SK-MEL-5 (cell line): Measurements from ENCODE around the gene RPTOR. TPM values are rescaled to one million over a fixed set of nuclear protein-coding genes. Genes with fewer than 3 reads are reported as not detected.
A peak's percentile ranks its signal among the peaks of the same experiment; 100 is the strongest.

Experiments used
- DNase-seq: peaks from one replicate; pipeline ENCODE4 v3.0.0-alpha.2; 2016; ENCODE audit warnings: low read depth, low spot score
- in situ Hi-C: cut with HindIII; loops from 2 replicates; pipeline ENCODE4 v1.10.0; 2016; ENCODE audit warnings: low sequenced_read_pairs, high pct_unique_total_duplicates, low pct_unique_long_range_greater_than_20kb
- total RNA-seq: library from RNA; depleted of rRNA; stranded (reverse); fragments of >200 nt; shearing (Covaris generic); gene quantifications from 2 replicates; pipeline ENCODE4 v1.2.3, GENCODE V29; 2014

The RPTOR gene
- total RNA-seq, 1 experiment from 2014 or later = 27.3 TPM

DNA sequence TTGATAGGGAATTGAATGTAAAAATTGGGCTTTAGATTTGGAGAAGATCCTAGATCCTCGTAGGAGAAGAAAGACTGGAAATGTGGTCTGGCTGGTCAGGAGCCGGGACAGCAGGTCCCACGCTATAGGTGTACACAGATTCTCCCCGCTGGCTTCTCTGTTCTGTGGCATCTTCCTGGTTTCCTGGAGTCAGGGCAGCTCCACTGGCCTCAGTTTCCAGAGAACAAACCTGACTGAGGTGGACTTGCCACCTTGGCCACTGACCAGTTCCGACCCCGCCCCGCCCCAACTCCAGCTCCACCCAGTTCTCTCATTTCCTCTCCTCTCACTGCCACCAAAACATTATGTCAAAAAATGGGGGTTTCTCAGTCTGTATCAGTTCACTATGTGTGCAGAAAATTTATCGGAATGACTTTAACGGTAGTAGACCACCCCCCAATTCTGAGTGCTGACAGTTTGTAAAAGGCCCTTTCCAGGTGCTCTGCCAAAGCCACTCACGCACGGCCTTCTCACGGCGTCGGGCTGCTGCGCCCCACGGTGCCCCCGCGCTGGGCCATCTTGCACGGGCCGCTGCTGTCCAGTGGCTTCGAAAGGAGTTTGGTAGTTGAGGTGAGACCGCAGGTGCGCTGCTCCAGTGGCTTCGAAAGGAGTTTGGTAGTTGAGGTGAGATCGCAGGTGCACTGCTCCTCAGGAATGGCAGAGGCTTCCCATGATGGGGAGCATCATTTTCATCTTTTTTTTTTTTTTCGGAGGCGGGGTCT, 285.6 kb downstream of the RPTOR start:
- in situ Hi-C loops = no loop called here
- no peak for DNase-seq

DNA sequence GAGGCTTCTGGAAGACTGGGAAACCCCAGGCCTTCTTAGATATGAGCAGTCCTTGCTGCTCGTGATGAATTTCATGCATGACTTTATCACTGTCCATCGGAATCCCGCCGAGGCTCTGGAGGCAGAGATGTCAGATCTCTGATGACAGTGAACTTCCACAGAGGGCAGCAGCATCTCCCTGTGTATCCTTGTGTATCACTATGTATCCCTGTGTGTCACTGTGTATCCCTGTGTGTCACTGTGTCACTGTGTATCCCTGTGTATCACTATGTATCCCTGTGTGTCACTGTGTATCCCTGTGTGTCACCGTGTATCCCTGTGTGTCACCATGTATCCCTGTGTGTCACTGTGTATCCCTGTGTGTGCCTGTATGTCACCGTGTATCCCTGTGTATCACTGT, 286.9 kb downstream of the RPTOR start:
- in situ Hi-C loops = no loop called here
- DNase-seq = no peak

DNA sequence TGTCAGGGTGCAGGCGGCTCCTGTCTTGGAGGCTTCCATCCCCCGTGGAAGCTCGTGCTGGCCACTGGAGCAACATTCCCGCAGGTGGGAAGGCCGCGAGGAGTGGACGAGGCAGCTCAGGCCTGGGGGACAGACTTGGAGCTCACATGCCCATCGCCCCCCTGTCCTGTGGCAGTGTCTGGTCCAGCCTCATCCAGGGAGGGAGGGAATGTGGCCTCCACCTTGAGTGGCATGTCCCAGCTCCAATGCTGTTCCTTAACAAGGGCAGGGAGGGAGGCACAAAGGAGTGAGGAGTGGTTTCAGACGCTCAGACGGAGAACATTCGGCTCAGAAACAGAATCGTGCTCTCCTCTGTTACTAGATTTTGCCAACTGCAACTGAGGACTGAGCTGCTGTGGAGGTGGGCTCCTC, 287.6 kb downstream of the RPTOR start:
- in situ Hi-C loops = no loop called here

DNA sequence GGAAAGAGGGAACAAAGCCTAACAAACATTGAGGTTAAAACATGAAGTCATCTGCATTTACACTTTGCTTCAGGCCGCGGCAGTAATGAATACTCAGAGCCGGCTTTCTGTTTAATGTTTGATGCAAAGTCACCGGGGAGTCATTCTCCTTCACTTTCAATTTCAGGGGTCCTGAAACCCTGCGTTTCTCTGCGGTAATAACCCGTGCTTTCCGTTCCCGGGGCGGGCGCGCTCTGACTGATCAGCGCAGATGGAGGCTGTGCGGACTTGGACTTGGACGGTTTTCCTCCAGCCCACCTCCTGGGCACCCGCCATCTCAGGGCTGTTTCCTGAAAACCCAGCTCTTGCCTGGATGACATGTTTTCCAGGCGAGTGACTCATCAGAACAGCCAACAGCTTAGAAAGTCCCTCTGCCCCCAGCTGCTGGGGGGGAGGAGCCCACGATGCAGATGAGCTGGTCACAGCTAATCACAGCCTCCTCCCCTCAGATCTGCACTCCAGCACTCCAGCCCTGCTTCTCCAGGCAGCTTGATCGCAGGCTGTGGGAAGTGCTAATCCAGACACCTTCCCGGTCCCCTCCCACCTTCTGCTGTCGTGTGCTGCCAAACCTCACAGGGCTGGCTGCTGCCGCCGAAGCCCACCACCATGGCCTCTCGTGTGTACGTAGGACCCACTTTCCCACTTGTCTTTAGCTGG, 288.4 kb downstream of the RPTOR start:
- DNase-seq = peak; percentile 96
- in situ Hi-C loops = no loop called here

More for the DNA sequence above, 287.6 kb downstream of the RPTOR start:
- peak; percentile 74 for DNase-seq

DNA sequence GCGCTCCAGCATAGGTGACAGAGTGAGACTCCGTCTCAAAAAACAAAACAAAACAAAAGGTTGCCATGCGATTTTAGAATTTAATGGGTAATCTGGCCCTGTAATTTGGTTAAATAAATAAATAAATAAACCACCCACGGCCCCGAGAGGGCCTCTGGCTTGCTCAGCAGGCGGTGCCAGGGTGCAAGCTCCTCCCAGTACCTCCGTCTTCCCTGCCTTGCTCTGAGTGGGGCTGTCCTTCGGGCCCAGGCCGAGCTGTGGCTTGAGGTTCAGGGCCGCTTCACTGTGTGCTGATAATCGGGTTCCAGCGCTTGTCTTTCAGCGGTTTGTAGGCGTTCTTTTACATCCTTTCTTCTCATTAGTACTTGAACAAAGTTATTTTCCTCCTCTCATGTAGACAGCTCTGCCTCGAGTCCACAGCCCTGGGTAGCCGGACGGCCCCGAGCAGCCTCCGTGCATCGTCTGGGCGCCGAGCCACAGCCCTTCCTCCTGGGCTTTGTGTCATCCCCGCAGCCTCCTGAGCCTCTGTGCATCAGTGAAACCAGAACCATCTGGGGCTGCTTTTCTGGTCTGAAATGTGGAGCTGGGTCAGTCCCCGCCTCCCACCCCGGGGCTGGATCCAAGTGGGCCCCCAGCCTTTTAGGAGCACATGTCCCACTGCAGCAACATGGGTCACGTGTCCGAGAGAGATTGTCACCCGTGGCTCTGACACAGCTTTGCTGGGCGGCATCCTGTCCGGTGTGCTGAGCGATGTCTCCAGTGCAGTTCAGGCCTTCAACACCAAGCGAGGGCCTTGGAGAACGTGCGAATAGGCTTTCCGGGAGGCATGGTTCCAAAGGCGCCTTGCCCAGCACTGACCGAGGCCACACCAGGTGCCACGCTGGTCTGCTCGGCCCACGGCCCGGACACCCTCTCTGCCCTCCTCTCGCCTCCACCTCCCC, 289.6 kb downstream of the RPTOR start:
- no peak for DNase-seq
- in situ Hi-C loops = no loop called here

DNA sequence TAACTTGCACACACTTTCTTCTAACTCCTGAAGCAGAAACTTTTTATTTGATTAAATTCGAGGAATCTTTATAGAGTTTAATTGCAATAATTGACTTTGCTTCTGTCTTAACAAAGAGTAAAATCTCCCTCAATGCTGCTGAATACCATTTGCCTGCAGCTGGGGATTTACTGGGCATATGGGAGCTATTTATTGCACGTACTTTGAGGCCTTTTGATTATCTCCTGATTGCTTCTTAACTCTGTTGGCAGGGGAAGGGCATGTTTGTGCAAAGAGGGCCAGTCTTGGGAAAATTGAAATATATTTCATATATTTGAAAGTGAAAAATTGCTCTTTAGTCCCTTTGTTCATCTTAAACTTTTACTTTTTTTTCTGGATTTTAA, 290.2 kb downstream of the RPTOR start:
- no peak for DNase-seq
- in situ Hi-C loops = no loop called here

DNA sequence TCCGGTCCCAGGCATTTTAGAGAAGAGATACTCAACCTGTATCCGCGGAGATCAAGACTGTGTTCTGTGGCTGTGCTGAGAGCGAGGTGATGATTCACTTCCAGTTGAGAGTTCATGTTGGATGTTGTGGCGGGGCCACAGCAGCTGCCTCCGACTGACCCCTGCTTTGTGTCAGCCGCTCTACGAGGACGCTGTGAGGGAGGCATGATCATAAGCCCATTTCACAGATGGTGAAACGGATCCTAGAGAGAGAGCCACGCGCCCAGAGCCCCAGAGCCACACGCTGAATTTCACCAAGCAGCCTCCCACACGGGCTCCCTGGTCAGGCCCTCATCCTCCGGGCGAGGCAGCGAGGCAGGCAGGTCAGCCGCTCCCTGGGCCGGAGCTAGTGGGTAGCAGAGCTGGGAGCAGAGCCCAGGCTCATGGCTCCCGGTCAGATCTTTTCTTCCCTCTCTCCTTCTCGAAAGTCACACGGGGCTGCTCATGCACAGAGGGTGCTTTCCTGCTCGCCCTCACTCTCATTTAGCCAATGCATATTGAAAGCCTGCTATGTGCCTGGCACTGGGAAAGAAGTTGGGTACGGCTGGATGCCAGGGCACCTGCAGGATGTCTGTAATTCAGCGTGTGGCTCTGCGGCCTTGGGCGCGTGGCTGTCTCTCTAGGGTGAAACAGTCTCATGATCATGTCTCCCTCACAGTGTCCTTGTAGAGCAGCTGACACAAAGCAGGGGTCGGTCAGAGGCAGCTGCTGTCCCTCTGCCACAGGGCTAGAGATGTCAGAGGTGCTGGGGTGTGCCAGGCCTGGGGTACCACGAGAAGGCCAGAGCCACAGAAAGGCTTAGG, 291.4 kb downstream of the RPTOR start:
- in situ Hi-C loops = no loop called here
- DNase-seq = no peak

DNA sequence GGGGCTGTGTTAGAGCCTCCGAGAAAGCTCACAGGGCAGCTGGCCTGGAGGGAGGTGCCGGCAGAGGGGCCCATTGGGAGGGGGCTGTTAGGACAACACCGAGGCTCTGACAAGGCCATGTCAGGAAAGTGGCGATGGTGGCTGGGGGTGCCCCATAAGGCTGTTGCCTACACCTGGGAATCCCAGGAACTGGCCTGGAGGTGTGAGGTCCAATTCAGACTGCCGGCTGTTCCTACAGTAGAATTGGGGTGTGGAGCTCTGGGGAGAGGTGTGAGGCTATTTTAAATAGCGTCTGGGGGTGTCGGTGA, 292.0 kb downstream of the RPTOR start:
- in situ Hi-C loops = no loop called here
- no peak for DNase-seq

DNA sequence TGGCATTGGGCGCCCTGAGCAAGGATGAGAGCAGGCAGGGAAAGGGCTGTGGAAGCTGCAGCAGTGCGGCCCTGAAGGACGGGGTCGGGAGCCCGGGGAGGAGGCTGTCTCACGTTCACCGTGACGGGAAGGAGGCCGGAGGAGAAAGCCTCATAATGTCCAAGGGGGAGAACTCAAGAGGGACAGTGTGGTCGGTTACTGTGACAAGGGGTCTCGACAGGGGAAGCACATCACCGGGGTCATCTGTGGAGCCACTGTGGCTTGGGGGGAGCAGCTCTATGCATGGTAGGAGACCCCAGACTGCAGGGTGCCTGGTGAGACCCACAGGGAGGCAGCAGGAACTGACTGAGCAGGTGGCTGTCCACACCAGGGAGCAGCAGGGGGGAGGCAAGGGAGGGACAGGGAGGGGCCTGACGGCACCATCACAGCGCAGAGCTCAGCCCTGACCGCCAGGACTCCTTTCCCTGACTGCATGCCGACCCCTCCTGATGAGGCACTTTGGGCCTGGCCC, 292.4 kb downstream of the RPTOR start:
- no peak for DNase-seq
- in situ Hi-C loops = no loop called here

DNA sequence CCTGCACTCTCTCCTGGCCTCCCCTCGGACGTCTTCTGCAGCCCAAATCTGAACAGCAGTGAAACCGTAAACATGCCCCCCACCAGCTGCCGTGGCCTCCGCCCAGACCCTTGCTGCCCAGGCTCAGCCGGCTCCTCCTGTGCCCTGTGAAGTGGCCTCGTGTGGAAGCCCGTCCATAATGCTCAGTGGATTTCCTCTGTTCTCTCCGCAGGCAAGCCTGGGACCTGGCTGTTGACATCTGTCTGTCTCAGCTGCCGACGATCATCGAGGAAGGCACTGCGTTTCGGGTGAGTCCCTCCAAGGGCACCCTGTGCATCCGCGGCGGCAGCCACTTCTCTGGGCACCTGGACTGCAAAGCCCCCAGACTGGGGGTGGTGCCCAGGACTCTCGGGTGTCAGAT, 293.1 kb downstream of the RPTOR start:
- DNase-seq = no peak

DNA sequence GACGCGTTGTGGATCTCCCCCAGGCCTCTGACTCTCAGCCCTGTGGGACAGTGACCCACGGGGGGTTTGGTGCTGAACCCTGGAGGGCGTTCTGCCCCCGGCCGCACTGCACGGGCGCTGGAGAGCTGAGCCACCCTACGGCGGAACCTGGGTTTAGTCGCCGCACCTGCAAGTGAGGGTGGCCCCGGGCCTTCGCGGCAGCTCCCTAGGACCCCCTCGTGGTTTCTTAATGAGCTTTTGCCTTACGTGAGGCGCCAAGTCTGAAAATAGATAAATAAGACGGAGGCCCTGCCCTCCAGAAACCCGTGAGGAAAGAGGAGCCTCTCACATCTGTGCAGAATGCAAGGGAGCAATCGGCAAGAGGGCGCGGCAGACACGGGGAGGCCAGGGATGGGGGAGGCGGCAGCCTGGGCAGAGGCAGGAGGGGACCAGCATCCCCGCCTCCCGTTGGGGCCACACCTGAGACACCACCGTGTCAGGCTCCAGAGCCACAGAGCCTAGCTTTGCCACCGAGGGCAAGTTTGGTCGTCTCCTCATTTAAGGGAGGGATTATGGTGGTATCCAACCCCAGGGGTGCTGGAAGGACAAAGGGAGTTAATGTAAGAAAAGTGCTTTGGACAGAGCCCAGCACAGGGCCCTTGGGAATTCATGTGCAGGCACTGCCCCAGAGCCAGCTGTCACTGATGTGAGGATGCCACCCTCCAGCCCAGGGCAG, 293.8 kb downstream of the RPTOR start:
- no peak for DNase-seq
- in situ Hi-C loops = no loop called here

More for the DNA sequence above, 293.1 kb downstream of the RPTOR start:
- in situ Hi-C loops = no loop called here

DNA sequence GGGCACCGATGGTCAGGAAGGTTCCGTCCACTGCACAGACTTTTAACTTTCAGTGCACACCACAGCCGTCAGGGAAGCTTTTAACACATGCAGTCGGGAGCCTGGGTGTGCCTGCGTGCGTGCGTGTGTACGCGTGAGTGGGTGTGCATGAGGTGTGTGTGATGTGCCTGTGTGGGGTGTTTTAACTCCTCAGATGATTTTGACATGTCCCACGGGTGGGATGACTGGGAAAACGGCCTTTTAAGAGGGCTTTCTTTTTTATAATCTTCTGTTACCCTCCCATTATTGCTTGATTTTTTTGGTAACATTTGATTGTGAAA, 294.3 kb downstream of the RPTOR start:
- DNase-seq = no peak
- in situ Hi-C loops = no loop called here

DNA sequence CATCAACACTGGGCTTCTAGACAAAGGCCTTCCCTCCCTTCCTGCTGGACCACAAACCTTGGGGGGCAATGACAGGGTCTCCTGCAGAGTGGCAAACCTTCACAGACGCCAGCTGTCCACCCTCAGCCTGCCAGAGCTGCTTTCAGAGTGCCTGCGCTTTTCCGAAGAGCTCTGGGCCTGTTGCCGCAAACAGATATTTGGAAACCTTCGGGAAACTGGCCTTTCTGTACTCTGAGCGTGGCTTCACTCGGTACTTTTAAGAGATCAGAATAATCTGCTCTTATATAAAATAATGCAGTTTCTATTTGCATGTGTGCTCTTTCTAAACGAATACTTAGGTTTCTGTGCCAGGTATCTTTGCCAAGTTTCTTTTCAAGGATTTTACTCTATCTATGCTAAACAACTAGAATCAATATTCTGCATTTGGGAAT, 294.9 kb downstream of the RPTOR start:
- in situ Hi-C loops = no loop called here
- no peak for DNase-seq

DNA sequence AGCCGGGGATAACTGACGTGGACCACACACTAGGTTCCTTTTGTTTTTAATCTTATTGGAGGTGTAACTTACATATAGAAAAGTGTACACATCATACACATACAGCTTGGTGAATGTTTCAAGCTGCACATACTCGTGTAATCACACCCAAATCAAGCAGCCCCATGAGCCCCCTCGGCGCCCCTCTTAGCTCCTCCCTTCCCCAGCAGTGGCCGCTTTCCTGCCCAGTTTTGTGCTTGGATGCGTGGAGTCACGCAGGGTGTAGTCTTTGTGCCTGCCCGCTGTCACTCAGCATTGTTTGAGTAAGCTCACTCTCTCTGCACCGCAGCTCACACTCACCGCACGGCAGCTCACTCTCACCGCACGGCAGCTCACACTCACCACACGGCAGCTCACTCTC, 295.3 kb downstream of the RPTOR start:
- DNase-seq = no peak

DNA sequence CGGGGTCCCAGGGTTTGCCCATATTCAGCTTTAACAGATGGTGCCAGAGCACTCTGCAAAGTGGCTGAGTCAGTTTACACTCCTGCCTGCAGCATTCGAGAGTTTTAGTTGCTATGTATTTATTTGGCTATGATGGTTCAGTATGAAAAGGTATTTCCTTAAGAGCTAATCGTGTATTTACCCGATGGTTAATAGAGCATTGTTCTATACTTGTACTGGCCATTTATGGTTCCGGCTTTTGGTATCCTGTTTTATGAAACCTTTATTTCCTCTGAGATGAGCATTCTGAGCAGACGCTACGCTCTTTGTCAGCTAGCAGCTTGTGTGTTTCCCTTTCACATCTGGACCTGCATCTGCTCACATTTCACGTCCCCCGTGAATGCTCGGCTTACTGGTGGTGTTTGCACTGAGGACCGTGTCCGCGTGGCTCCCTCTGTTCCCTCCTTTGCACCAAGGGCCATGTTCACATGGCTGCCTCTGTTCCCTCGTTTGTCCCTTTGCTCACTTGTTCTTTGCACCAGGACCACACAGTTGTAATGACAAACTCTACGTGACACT, 297.9 kb downstream of the RPTOR start:
- in situ Hi-C loops = no loop called here
- no peak for DNase-seq

More for the DNA sequence above, 295.3 kb downstream of the RPTOR start:
- in situ Hi-C loops = no loop called here

DNA sequence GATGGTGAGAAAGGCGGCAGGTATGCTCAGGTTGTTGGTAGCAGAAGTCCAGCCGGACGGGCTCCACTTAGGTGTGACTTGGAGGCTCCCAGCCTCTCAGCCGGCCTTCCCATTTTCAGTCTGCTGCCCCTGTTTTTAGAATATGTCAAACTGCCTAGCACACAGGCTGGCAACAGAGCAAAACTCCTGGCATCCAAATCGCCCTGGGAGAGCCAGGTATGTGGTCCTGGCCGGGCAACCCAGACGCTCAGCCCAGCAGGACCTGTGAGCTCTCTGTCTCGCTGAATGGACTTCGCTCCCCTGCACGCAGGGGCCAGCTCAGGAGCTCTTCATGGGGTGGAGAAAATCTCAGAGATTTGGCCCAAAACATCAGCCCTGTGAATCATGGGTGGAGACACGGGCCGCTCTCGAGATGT, 299.1 kb downstream of the RPTOR start:
- in situ Hi-C loops = no loop called here
- DNase-seq = no peak
